Measurements from ENCODE around the gene BIVM.

BIVM gene

DNA sequence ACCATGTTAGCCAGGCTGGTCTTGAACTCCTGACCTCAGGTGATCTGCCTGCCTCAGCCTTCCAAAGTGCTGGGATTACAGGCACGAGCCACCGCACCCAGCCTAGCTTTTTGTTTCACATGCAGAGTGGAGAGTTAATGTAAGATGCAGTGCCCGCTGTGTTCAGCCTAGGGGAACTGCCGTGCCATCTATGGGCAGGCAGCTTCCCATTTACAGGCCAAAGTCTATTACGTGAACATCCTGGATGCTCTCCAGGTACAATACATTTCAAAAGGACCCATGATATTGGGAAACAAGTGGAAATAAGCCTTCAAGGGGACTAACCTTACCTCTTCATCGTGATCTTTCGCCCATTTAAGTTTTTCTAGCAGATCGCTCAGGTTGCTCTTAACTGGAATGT is 10.2 kb upstream of the BIVM start:
- DNase-seq = no peak

DNA sequence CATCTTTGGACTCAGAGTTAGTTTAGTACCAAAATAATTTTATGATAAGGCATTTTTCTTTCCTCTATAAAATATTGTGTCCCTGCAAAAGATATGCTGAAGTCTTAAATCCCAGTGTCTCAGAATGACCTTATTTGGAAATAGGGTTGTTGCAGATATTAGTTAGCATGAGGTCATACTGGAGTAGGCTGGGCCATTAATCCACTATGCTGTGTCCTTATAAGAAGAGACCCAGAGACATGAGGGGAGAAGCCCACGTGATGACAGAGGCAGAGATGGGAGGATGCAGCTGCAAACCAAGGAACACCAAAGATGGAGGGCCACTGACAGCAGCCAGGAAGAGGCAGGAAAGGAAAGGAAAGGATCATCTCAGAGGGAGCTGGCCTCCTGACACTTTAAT is 6.5 kb upstream of the BIVM start:
- no peak for DNase-seq

DNA sequence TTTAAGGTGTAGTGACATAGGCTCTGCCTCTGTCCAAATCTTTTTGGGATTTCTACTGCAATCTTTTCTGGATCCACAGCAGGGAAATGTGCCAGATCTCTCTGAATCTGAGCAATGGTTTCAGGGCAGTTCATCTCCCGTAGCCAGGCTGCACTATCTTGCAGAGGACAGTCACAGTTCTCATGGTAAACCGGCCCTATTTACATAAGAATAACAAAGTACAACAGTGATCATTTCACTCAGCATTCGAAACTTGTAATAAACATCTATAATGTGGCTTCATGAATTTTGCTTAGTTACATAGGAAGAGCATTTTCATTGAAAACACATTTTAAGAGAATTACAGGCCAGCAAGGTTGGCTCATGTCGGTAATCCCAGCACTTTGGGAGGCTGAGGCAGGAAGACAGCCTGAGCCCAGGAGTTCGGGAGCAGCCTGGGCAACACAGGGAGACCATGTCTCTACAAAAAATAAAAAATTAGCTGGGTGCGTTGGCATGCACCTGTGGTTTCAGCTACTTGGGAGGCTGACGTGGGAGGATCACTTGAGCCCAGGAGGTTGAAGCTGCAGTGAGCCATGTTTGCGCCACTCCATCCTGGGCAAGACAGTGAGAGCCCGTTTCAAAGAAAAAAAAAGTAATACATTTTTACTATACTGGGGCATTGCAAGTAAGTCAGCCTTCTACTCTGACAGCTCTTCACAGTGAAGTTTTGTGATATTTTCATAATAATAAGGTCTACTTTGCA is 5.1 kb upstream of the BIVM start:
- no peak for DNase-seq

DNA sequence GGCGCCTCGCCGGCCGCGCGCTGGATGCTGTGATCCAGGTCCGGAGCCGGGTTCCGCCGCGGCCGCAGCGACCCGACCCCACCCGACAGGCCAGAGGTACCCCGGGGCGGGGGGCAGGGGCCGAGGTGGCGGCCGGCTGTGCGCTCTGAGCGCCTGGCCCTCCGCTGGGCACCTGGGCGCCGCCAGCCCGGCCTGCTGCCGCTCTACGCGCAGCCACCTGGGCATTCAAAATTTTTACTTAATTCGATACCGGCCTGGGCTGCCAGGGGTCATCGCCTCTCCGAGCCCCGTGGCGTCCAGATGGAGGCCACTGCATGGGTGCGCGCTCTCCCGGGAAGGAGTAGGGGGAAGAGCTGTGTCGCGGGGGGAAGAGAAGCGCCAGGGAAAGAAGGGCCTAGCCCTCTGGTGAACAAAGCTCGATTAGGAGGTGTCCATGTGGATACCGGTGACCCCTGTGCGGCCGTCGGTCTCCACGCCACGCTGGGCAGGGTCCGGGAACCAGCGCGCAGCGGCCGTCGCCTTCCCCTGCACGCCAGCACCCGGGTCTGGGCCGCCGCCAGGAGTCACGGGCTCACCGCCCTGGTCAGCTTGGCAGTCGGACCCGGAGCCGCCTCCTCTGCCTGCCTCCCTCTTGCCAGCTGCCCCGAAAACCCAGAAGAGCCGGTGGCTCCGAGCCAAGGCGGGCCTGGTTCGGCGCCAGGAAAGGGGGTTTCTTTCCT is 666 bp downstream of the BIVM start:
- DNase-seq = no peak

DNA sequence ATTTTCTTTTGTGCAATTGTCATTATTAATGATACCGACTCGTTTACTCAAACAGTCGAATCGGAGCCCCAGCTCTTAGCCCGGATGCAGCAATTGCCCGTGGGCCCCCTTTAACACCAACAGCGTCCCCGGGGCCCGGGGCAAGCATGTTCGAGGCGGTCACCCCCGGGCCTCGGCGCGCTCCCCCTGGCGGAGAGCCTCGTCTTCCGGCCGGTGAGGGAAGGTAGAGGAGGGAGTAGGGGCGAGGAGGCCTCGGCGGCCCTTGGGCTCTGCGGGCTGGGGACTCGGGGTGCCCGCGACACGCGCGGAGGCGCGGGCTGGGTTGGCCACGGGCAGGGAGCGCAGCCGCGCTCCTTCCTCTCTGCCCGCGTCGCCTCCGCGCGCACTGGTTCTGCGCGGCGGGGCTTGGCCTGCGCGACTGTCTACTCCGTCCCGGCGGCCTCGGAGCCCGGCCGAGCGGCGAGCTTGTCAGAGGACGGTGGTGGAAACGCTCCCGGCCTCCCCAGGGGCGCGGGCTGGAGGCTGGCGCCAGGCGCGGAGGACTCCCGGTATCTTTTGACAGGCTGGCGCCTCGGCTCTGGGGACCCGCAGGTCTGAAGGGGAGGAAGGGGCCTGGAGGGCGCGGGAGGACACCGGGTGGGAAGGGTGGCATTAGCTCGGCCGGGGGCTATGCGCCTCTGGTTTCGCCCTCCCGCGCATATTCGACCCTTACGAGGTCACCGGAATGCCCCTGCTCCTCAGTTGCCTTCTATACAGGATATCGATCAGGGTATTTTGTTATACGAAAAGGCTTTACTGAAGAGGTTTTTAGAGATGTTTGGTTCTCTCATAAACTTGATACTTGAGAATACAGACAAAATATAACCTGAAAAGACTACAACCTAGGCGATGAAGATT is 1.5 kb downstream of the BIVM start:
- DNase-seq = peak; percentile 16 to 63

GRCh38 chr13:102805680-102806079 is 6.8 kb downstream of the BIVM start:
- no peak for DNase-seq

GRCh38 chr13:102807699-102808098 is 8.8 kb downstream of the BIVM start:
- no peak for DNase-seq

DNA sequence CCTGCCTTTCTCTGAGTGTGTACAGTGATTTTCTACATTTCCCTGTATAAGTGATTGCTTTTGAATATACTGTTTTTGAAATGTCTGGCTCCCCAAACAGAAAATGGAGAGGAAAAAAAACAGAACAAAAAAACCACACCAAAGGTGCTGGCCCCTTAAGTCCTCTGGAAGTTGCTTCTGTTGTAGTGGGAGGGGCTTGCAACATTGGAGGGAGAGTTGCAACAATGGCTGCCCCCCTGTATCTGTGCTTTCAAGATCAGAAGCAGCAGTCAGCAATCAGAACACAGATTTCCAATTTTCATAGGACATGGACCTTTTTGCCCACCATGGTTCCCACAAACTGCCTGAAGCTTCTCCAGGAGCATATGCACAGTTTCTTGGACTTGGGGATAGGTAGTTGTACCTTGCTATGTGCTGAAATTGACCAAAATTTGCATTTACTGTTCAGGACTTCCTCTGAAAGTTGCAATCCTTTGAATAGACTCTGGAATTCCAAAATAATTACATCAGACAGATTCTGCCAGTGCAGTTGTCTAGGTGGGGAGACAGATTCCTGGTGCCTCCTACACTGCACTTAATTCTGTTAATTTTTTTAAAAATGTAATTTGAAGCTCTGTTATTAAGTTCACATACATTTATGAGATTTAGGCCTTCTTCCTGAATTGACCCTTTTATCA is 13.8 kb downstream of the BIVM start:
- no peak for DNase-seq

GRCh38 chr13:102814025-102814607 is 15.2 kb downstream of the BIVM start:
- DNase-seq = no peak

GRCh38 chr13:102814793-102815192 is 15.9 kb downstream of the BIVM start:
- DNase-seq = no peak

DNA sequence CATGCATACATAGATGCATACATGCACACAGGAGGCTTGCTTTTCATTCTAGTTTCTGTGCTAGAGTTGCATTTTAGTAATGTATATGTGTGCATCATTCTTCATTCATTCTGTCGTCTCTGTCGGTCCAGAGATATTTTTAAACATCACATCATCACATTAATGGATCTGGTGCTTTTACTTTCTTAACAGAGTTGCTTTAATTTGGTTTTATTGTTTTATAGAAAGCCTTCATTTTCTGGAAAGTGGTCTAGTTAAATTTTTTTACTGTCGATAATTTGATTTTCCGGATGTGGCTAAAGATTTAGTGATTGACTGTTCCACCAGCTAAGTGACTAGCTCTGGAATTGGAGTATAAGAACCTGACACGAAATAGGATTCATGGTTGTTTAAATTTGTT is 16.9 kb downstream of the BIVM start:
- DNase-seq = no peak

DNA sequence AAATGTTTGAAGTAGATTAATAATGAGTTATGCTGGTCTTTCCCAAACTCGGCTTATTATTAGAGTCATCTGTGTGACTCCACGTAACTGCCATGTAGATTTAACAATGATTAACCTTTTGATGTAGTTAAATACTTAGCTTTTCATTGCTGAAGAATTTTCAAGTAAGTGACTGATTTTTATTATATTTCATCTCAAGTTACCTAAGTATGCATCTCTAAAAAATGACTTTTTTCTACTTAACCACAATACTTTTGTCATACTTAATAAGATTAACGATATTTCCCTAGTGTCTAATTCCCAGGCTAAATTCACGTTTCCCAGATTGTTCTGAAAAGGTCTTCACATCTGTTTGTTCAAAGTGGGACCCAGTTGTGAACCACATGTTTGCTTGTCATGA is 17.8 kb downstream of the BIVM start:
- no peak for DNase-seq

- DNase-seq = no peak
Observed at GRCh38 chr13:102817241-102817640, 18.3 kb downstream of the BIVM start.

- no peak for DNase-seq
Observed at GRCh38 chr13:102817907-102818306, 19.0 kb downstream of the BIVM start.

- DNase-seq = no peak
Observed at GRCh38 chr13:102825400-102825799, 26.5 kb downstream of the BIVM start.

DNA sequence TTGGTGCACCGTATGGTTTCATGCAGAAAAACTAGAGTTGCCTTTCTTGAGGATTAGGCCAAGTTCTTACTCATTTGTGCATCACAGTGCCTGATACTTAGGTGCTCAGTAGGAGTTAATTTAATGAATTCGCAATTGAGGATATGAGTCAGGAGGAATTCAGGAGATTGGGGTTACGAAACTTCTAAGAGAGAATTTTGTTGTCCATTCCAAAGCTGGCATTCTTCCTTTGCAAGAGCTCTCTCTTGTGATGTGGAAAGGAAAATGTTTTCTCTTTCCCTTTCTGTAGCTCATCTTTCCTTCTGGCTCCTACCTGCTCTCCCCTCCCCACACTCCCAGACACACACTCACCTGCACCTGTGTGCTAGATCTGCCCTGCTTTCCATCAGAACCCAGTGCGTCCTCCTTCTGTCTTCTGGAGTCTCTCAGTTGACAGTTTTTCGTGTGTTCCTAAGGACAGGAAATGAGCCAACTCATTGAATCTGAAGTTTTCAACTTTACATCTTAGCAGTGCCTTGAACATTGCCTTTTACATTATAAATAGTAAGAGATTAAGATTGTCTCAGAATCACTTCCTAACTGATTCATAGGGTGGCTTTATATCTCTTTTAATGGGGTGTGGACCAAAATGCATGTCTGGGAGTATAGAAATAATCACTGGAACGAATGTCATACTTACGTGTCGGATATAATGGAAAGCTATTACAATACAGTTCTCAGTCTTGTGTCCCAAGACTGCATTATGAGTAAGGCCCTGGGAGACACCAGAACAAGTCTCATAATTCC is 27.2 kb downstream of the BIVM start:
- no peak for DNase-seq

DNA sequence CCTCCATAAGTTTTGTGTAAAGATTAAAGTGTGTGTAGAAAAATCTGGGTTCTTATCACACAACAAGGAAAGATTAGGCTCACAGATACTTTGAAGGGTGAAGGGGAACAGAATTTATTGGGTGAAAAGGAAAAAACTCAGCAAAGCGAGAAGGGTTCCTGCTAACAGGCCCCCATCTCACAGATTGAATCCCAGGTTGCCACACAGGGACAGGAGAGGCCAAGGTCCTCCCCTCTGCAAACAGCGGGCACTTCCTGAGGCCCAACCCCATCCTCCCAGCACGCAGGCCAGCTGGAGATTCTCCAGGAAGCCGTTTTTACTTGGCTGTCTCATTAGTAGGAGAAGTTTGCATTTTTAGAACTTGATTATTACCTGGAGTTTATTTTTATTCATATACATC is 31.7 kb downstream of the BIVM start:
- DNase-seq = no peak

DNA sequence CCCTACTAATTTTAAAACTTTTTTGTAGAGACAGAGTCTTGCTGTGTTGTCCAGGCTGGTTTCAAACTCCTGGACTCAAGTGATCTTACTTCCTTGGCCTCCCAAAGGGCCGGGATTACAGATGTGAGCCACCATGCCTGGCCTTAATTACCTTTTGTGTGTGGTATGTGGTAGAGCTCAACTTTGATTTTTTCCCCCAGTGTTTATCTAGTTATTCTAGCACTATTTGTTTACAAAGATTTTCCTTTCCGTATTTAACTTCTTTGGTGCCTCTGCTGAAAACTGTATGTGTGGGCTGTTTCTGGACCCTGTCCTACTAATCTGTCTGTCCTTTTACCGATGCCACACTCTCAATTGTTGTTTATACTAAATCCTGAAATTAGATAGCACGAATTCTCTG is 37.6 kb downstream of the BIVM start:
- no peak for DNase-seq

DNA sequence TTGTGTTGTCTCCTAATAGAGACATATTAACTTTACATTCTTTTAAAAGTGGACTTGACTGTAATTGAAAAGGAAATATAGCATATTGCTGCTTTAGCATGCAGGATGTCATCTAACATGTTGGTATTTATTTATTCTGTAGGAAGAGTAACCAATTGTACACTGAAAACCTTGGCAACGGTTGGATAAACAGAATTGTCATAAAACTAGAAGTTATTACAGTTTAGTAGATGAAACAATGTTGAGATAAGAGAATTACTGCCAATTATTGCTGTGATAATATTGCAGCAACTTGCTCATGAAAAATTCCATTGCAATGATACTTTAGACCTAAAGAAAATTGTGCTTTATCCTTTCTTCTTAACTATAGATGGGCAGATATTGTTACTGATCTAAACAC is 39.4 kb downstream of the BIVM start:
- DNase-seq = no peak

GRCh38 chr13:102838982-102839381 is 40.1 kb downstream of the BIVM start:
- no peak for DNase-seq

DNA sequence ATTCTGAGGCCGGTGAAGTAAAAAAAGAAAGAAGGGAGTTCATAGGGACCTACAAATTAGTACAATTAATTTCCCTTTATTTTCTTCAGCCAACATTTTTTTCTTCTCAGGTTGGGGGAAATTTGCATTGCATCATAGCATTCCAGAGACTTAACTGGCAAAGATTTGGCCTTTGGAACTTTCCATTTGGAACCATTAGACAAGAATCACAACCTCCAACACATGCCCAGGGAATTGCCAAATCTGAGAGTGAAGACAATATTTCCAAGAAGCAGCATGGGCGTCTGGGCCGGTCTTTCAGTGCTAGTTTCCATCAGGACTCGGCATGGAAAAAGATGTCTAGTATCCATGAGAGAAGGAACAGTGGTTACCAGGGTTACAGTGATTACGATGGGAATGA is 40.5 kb downstream of the BIVM start:
- DNase-seq = no peak

GRCh38 chr13:102845289-102845629 is 46.3 kb downstream of the BIVM start:
- DNase-seq = no peak
